Endodermal cell (in vitro differentiated cells): ENCODE results near the gene EME2. TPM values are rescaled to one million over a fixed set of nuclear protein-coding genes. Genes with fewer than 3 reads are reported as not detected.
A peak's percentile ranks its signal among the peaks of the same experiment; 100 is the strongest.

ENCODE experiments used
- DNase-seq: peaks from one replicate; pipeline ENCODE4 v3.0.0-alpha.2; 2017
- H3K27ac ChIP-seq: 2 replicates; pipeline ENCODE4 v1.5.1; 2013; ENCODE audit warnings: mild to moderate bottlenecking, low read depth, low read length, moderate library complexity
- H3K27me3 ChIP-seq: 2 replicates; pipeline ENCODE4 v1.6.1; 2013; ENCODE audit warnings: mild to moderate bottlenecking, low read length, moderate library complexity; ENCODE audit not compliant: insufficient read depth, control insufficient read depth, poor library complexity, severe bottlenecking
- H3K36me3 ChIP-seq: 2 replicates; pipeline ENCODE4 v1.7.0; 2013; ENCODE audit warnings: mild to moderate bottlenecking, low read length, moderate library complexity; ENCODE audit not compliant: control insufficient read depth, insufficient read depth
- H3K4me1 ChIP-seq: one replicate; pipeline ENCODE4 v1.7.0; 2013; ENCODE audit warnings: low read length; ENCODE audit not compliant: control insufficient read depth, insufficient read depth
- H3K4me3 ChIP-seq: 2 replicates; pipeline ENCODE4 v1.5.1; 2013; ENCODE audit warnings: mild to moderate bottlenecking, low read length, moderate library complexity
- H3K9ac ChIP-seq: 2 replicates; pipeline ENCODE4 v1.6.1; 2013; ENCODE audit warnings: mild to moderate bottlenecking, low read length, moderate library complexity; ENCODE audit not compliant: poor library complexity, severe bottlenecking; ENCODE audit errors: extremely low read depth
- H3K9me3 ChIP-seq: 2 replicates; pipeline ENCODE4 v1.6.1; 2013; ENCODE audit warnings: mild to moderate bottlenecking, low read length, moderate library complexity; ENCODE audit not compliant: control insufficient read depth
- H3K27ac Mint-ChIP-seq: 2 replicates; pipeline ENCODE4 v1.8.0; 2020; ENCODE audit warnings: mixed read lengths
- H3K27me3 Mint-ChIP-seq: 2 replicates; pipeline ENCODE4 v1.8.0; 2021; ENCODE audit warnings: mild to moderate bottlenecking, mixed read lengths; ENCODE audit not compliant: insufficient read depth
- H3K36me3 Mint-ChIP-seq: 2 replicates; pipeline ENCODE4 v1.8.0; 2020; ENCODE audit warnings: low read depth, mixed read lengths
- H3K4me1 Mint-ChIP-seq: 2 replicates; pipeline ENCODE4 v1.8.0; 2020; ENCODE audit warnings: mixed read lengths
- H3K4me3 Mint-ChIP-seq: 2 replicates; pipeline ENCODE4 v1.8.0; 2020; ENCODE audit warnings: mild to moderate bottlenecking, moderate library complexity, mixed read lengths
- H3K9me3 Mint-ChIP-seq: 2 replicates; pipeline ENCODE4 v1.8.0; 2020; ENCODE audit warnings: mild to moderate bottlenecking, mixed read lengths
- CTCF ChIP-seq: fragments of 200-600 bp; sonication (generic); conservative IDR thresholded peaks from 2 replicates; pipeline ENCODE4 v1.5.0; 2021; ENCODE audit warnings: antibody characterized with exemption, mild to moderate bottlenecking
- WGBS, 2 experiments: methylation state at CpG; one replicate each; pipeline versions ENCODE4 v1.1.5 to v1.1.7; 2013; ENCODE audit warnings: missing lambda C conversion rate in 2 of 2, mixed read lengths in 1 of 2; ENCODE audit not compliant: insufficient coverage in 1 of 2, insufficient read length in 1 of 2; 5-methylcytosine and 5-hydroxymethylcytosine counted together
- total RNA-seq, 2 donors: library from RNA; stranded (reverse); fragmentation: NEBNext Ultra II Directional in 1 of 2; extraction: Animal tissue kit (Norgen Biotek cat#: 25700) in 1 of 2; gene quantifications; 2 replicates in 1 of 2; 3 replicates in 1 of 2; pipeline ENCODE4 v1.2.1, GENCODE V29; 2021

The EME2 gene
- total RNA-seq, 2 donors from 2014 or later = 34.3 to 64.3 TPM

GRCh38 chr16:1791256-1791942, 18.8 kb downstream of the EME2 start:
- Mint-ChIP-seq H3K9me3 (peaks cover 4% of the 10 kb centered on the region), H3K27me3 (no peaks in the 10 kb centered on the region), H3K4me3 (no peak overlapping the region), H3K4me1 (no peaks in the 10 kb centered on the region), H3K36me3 (peaks cover 7% of the 10 kb centered on the region), H3K27ac (no peak overlapping the region)
- peak; percentile 43 for DNase-seq
- H3K9me3 ChIP-seq = no peaks in the 10 kb centered on the region
- no peak overlapping the region for H3K9ac ChIP-seq
- TF ChIP-seq CTCF = no peak
- H3K4me1 ChIP-seq = no peaks in the 10 kb centered on the region
- H3K4me3 ChIP-seq = no peak overlapping the region
- no peak overlapping the region for H3K27ac ChIP-seq
- WGBS, 2 experiments = 94 to 97% methylated on average over 49 to 53 of the region's 53 CpGs
- no peaks in the 10 kb centered on the region for H3K36me3 ChIP-seq
- no peaks in the 10 kb centered on the region for H3K27me3 ChIP-seq

- Histone ChIP-seq H3K36me3 (no peaks in the 10 kb centered on the region), H3K27ac (no peak overlapping the region), H3K9me3 (no peaks in the 10 kb centered on the region), H3K4me1 (no peaks in the 10 kb centered on the region), H3K4me3 (no peak overlapping the region), H3K9ac (no peak overlapping the region), H3K27me3 (no peaks in the 10 kb centered on the region)
- no peak overlapping the region for H3K4me3 Mint-ChIP-seq
- DNase-seq = peak; percentile 55
- no peaks in the 10 kb centered on the region for H3K4me1 Mint-ChIP-seq
- TF ChIP-seq CTCF = no peak
- peaks cover 12% of the 10 kb centered on the region for H3K36me3 Mint-ChIP-seq
- H3K9me3 Mint-ChIP-seq = peaks cover 12% of the 10 kb centered on the region
- WGBS, 2 experiments = 91 to 92% methylated on average over 29 to 59 of the region's 59 CpGs
- H3K27ac Mint-ChIP-seq = no peak overlapping the region
- H3K27me3 Mint-ChIP-seq = no peaks in the 10 kb centered on the region
These were observed 19.6 kb downstream of the EME2 start for GRCh38 chr16:1791943-1792812.

- H3K27ac Mint-ChIP-seq = no peak overlapping the region
- WGBS, 2 experiments = 93 to 95% methylated on average over 22 to 33 of the region's 33 CpGs
- H3K9ac ChIP-seq = no peak overlapping the region
- no peak overlapping the region for H3K4me3 Mint-ChIP-seq
- H3K9me3 ChIP-seq = peaks cover 6% of the 10 kb centered on the region
- no peaks in the 10 kb centered on the region for H3K4me1 ChIP-seq
- no peak overlapping the region for H3K27ac ChIP-seq
- DNase-seq = peak; percentile 38
- peaks cover 13% of the 10 kb centered on the region for H3K36me3 Mint-ChIP-seq
- peaks cover 20% of the 10 kb centered on the region for H3K9me3 Mint-ChIP-seq
- no peak for TF ChIP-seq CTCF
- no peaks in the 10 kb centered on the region for H3K4me1 Mint-ChIP-seq
- H3K27me3 ChIP-seq = no peaks in the 10 kb centered on the region
- no peak overlapping the region for H3K4me3 ChIP-seq
- H3K27me3 Mint-ChIP-seq = no peaks in the 10 kb centered on the region
- H3K36me3 ChIP-seq = no peaks in the 10 kb centered on the region
These were observed 20.4 kb downstream of the EME2 start for GRCh38 chr16:1792836-1793577.
